H1 (cell line): ENCODE results near the gene CANX. TPM values are rescaled to one million over a fixed set of nuclear protein-coding genes. Genes with fewer than 3 reads are reported as not detected.
A peak's percentile ranks its signal among the peaks of the same experiment; 100 is the strongest.
"Not testable (repeated sequence)": the region's sequence is repeated elsewhere in the genome, so short reads cannot be mapped to it uniquely, and the experiment has no call there.

Source experiments
- CTCF ChIA-PET: fragments of 300-600 bp; sonication (Branson Sonifier 250); formaldehyde crosslinking; loops from one replicate; lab custom pipeline; 2021; ENCODE audit not compliant: partially characterized antibody; lab: Charles Lee
- POLR2A ChIA-PET: fragments of 300-600 bp; sonication (Branson Sonifier 250); formaldehyde crosslinking; loops from one replicate; lab custom pipeline; 2021; ENCODE audit warnings: inconsistent platforms; ENCODE audit not compliant: partially characterized antibody; lab: Charles Lee
- DNase-seq, 2 experiments: peaks; one replicate each; pipeline versions ENCODE4 v3.0.0 to v3.0.0-alpha.2; 2010 to 2022; ENCODE audit warnings: low spot score in 2 of 2, low read depth in 1 of 2, mixed read lengths in 1 of 2
- FAIRE-seq: peaks from 2 replicates; lab custom pipeline; 2011; peaks lifted over from hg19 to GRCh38; lab: Jason Lieb, UNC
- H2AFZ ChIP-seq: 2 replicates; pipeline ENCODE4 v1.8.1; 2012; ENCODE audit warnings: low read length, inconsistent platforms
- H2AK5ac ChIP-seq: 2 replicates; pipeline ENCODE4 v1.6.1; 2013; ENCODE audit warnings: low read depth, low read length
- H2BK120ac ChIP-seq: replicated peaks from 2 replicates; pipeline ENCODE3; 2013; ENCODE audit warnings: low read depth, low read length, inconsistent platforms
- H2BK12ac ChIP-seq: 2 replicates; pipeline ENCODE4 v1.6.1; 2013; ENCODE audit warnings: low read depth, low read length
- H2BK15ac ChIP-seq: 2 replicates; pipeline ENCODE4 v1.6.1; 2013; ENCODE audit warnings: low read length
- H2BK20ac ChIP-seq: 2 replicates; pipeline ENCODE4 v1.6.1; 2013; ENCODE audit warnings: low read length
- H2BK5ac ChIP-seq: 2 replicates; pipeline ENCODE4 v1.6.1; 2013; ENCODE audit warnings: low read depth, low read length
- H3K14ac ChIP-seq: 2 replicates; pipeline ENCODE4 v1.6.1; 2013; ENCODE audit warnings: inconsistent platforms; ENCODE audit not compliant: insufficient read length
- H3K18ac ChIP-seq: 2 replicates; pipeline ENCODE4 v1.6.1; 2013; ENCODE audit warnings: low read length; ENCODE audit errors: extremely low read depth
- H3K23ac ChIP-seq: 2 replicates; pipeline ENCODE4 v1.6.1; 2013; ENCODE audit warnings: inconsistent platforms; ENCODE audit not compliant: insufficient read length
- H3K23me2 ChIP-seq: 2 replicates; pipeline ENCODE4 v1.6.1; 2013; ENCODE audit warnings: low read depth, low read length
- H3K27ac ChIP-seq: 2 replicates; pipeline ENCODE4 v1.6.1; 2011; ENCODE audit warnings: low read depth, low read length, inconsistent platforms
- H3K27me3 ChIP-seq, 4 experiments: replicated peaks in 1 of 4; 1 replicate in 1 of 4; 2 replicates in 3 of 4; pipeline versions ENCODE4 v1.6.1 to v1.8.1; 2011 to 2013; ENCODE audit warnings: low read length in 3 of 4, mild to moderate bottlenecking in 3 of 4, inconsistent platforms in 2 of 4, mixed read lengths in 2 of 4, moderate library complexity in 1 of 4; ENCODE audit not compliant: control insufficient read depth in 3 of 4, insufficient read depth in 3 of 4; ENCODE audit errors: extremely low read depth in 1 of 4
- H3K36me3 ChIP-seq, 4 experiments: 2 replicates each; pipeline versions ENCODE4 v1.6.1 to v1.8.1; 2011 to 2013; ENCODE audit warnings: mild to moderate bottlenecking in 4 of 4, low read length in 3 of 4, moderate library complexity in 2 of 4, control low read depth in 1 of 4, inconsistent platforms in 1 of 4; ENCODE audit not compliant: insufficient read depth in 4 of 4, control insufficient read depth in 2 of 4
- H3K4ac ChIP-seq: replicated peaks from 2 replicates; pipeline ENCODE3; 2013; ENCODE audit warnings: low read length, low read depth, mixed read lengths, inconsistent platforms; ENCODE audit not compliant: insufficient read length
- H3K4me1 ChIP-seq, 4 experiments: replicated peaks in 1 of 4; 1 replicate in 1 of 4; 2 replicates in 3 of 4; pipeline versions ENCODE4 v1.6.1 to v1.8.1; 2011 to 2013; ENCODE audit warnings: low read length in 3 of 4, inconsistent platforms in 2 of 4, mixed read lengths in 1 of 4; ENCODE audit not compliant: insufficient read depth in 4 of 4, control insufficient read depth in 3 of 4
- H3K4me2 ChIP-seq, 2 experiments: 2 replicates each; pipeline versions ENCODE4 v1.6.1 to v1.8.1; 2011 to 2013; ENCODE audit warnings: low read depth in 2 of 2, low read length in 2 of 2, control low read depth in 1 of 2, inconsistent platforms in 1 of 2, mild to moderate bottlenecking in 1 of 2; ENCODE audit not compliant: insufficient read depth in 1 of 2
- H3K4me3 ChIP-seq, 4 experiments: fragments of 200-600, 300-600 bp in 1 of 4; sonication (generic), shearing (Covaris generic), sonication (Bioruptor Twin) in 1 of 4; 2 replicates each; pipeline versions ENCODE4 v1.5.1 to v1.8.1; 2011 to 2016; ENCODE audit warnings: low read length in 4 of 4, low read depth in 3 of 4, control low read depth in 2 of 4, inconsistent platforms in 2 of 4, mild to moderate bottlenecking in 2 of 4, mixed read lengths in 1 of 4, moderate library complexity in 1 of 4; ENCODE audit not compliant: insufficient read depth in 2 of 4; ENCODE audit errors: extremely low read depth in 1 of 4
- H3K56ac ChIP-seq: replicated peaks from 2 replicates; pipeline ENCODE3; 2013; ENCODE audit warnings: low read depth, mild to moderate bottlenecking, mixed read lengths, low read length, inconsistent platforms; ENCODE audit not compliant: insufficient read length
- H3K79me1 ChIP-seq: 2 replicates; pipeline ENCODE4 v1.6.1; 2013; ENCODE audit warnings: low read depth, low read length, control low read depth
- H3K79me2 ChIP-seq, 2 experiments: 2 replicates each; pipeline versions ENCODE4 v1.6.1 to v1.8.1; 2012 to 2013; ENCODE audit warnings: low read length in 2 of 2, mild to moderate bottlenecking in 2 of 2, inconsistent platforms in 1 of 2; ENCODE audit not compliant: insufficient read depth in 2 of 2, control insufficient read depth in 1 of 2
- H3K9ac ChIP-seq, 4 experiments: replicated peaks in 1 of 4; 1 replicate in 1 of 4; 2 replicates in 3 of 4; pipeline versions ENCODE4 v1.6.1 to v1.8.1; 2011 to 2013; ENCODE audit warnings: low read depth in 3 of 4, low read length in 3 of 4, control low read depth in 2 of 4, mild to moderate bottlenecking in 2 of 4, moderate library complexity in 2 of 4, inconsistent platforms in 1 of 4; ENCODE audit errors: extremely low read depth in 1 of 4
- H3K9me3 ChIP-seq, 2 experiments: 2 replicates each; pipeline versions ENCODE4 v1.6.1 to v1.8.1; 2012 to 2013; ENCODE audit warnings: mild to moderate bottlenecking in 2 of 2, moderate library complexity in 2 of 2, control low read depth in 1 of 2, inconsistent platforms in 1 of 2, low read depth in 1 of 2, low read length in 1 of 2, mixed read lengths in 1 of 2; ENCODE audit not compliant: insufficient read depth in 2 of 2
- H4K20me1 ChIP-seq, 2 experiments: replicated peaks in 1 of 2; 2 replicates each; pipeline versions ENCODE3 to v1.8.1; 2011 to 2013; ENCODE audit warnings: inconsistent platforms in 2 of 2, low read length in 2 of 2, mild to moderate bottlenecking in 1 of 2; ENCODE audit not compliant: insufficient read depth in 2 of 2, control insufficient read depth in 1 of 2
- H4K5ac ChIP-seq: 2 replicates; pipeline ENCODE4 v1.6.1; 2013; ENCODE audit warnings: low read length, low read depth, mixed read lengths, inconsistent platforms; ENCODE audit not compliant: insufficient read length
- H4K8ac ChIP-seq: 2 replicates; pipeline ENCODE4 v1.8.0; 2013; ENCODE audit warnings: mild to moderate bottlenecking, moderate library complexity, low read length, inconsistent platforms; ENCODE audit not compliant: insufficient read depth; ENCODE audit errors: extremely low read depth
- H4K91ac ChIP-seq: replicated peaks from 2 replicates; pipeline ENCODE3; 2013; ENCODE audit warnings: low read length, mixed read lengths, inconsistent platforms; ENCODE audit not compliant: insufficient read length
- CEBPB ChIP-seq: IDR thresholded peaks from 2 replicates; pipeline ENCODE4 v1.6.1; 2012; ENCODE audit warnings: low read depth, low read length
- WGBS, 2 experiments: shearing (Covaris generic) in 1 of 2; methylation state at CpG; one replicate each; pipeline versions ENCODE4 v1.1.6 to v1.1.7; 2013 to 2015; ENCODE audit warnings: low lambda C conversion rate in 2 of 2, mixed read lengths in 2 of 2, inconsistent platforms in 1 of 2, low coverage in 1 of 2, missing lambda C conversion rate in 1 of 2; ENCODE audit not compliant: insufficient replicate concordance in 2 of 2, insufficient coverage in 1 of 2, insufficient read length in 1 of 2; ENCODE audit errors: extremely low coverage in 1 of 2, missing lambda C conversion rate in 1 of 2; 5-methylcytosine and 5-hydroxymethylcytosine counted together
- polyA plus RNA-seq, 7 experiments: library from polyadenylated mRNA; depleted of rRNA in 3 of 7; stranded (reverse) in 5 of 7; unstranded in 2 of 7; fragments of >200 nt in 5 of 7; fragments of 200-250 nt in 2 of 7; gene quantifications; 1 replicate in 5 of 7; 2 replicates in 1 of 7; 4 replicates in 1 of 7; pipeline versions ENCODE4 v1.2.1 to v1.2.3, GENCODE V29; 2011 to 2013; ENCODE audit warnings: missing spikeins in 2 of 7, mixed read lengths in 2 of 7
- total RNA-seq: library from RNA; stranded (reverse); fragmentation: NEBNext Ultra II Directional; extraction: Animal tissue kit (Norgen Biotek cat#: 25700); gene quantifications from 2 replicates; pipeline ENCODE4 v1.2.1, GENCODE V29; 2021

The CANX gene
- total and polyA plus RNA-seq, 2 of the 8 experiments (the other 6 are each of a cell fraction or from before 2014, with no cell fraction given) = 136 to 691 TPM

GRCh38 chr5:179658179-179658856 is 40.4 kb upstream of the CANX start:
- H3K27me3 ChIP-seq, H2BK120ac ChIP-seq, H2BK5ac ChIP-seq, H3K79me2 ChIP-seq, H3K23me2 ChIP-seq, H3K4ac ChIP-seq, H3K18ac ChIP-seq, H3K27ac ChIP-seq, DNase-seq, H4K8ac ChIP-seq, H3K14ac ChIP-seq, CTCF ChIA-PET, H3K23ac ChIP-seq, H3K36me3 ChIP-seq, H4K5ac ChIP-seq, H2BK12ac ChIP-seq, H3K79me1 ChIP-seq, H3K9me3 ChIP-seq, H3K56ac ChIP-seq, H2BK15ac ChIP-seq, H2AK5ac ChIP-seq, H3K4me1 ChIP-seq, FAIRE-seq, H2BK20ac ChIP-seq, H4K20me1 ChIP-seq: not testable (repeated sequence)
- WGBS, 2 experiments = 23% methylated on average over 8 of the region's 29 CpGs; no CpG with 5 or more reads in 1 of the 2 experiments
- peak overlapping the region; percentile 50 to 72 (median 60) for H3K4me3 ChIP-seq
- peak overlapping the region; percentile 96 for H4K91ac ChIP-seq
- peak overlapping the region; percentile 65 to 87 for H3K4me2 ChIP-seq
- POLR2A ChIA-PET = interaction anchor here (1.0 kb wide), 1 partner anchor 10 kb away, joined by 3 read pairs; no protein-coding TSS in a partner anchor
- 0 out of 2 replicates have a peak, but pooled peaks have one; percentile 14 for TF ChIP-seq CEBPB
- 0 out of 2 replicates have a peak overlapping the region, but pooled peaks have one; percentile 31 for H2AFZ ChIP-seq
- H3K9ac ChIP-seq = peak overlapping the region in 1 of 4 experiments; percentile 77; a peak in 1 of 7 replicates
